ENCODE data around the gene MACROD2.

Gene MACROD2

GRCh38 chr20:14336686-14337085 is 341.4 kb downstream of the MACROD2 start:
- peak; percentile 58 for DNase-seq (ENCODE audit: low read depth)
- TF ChIP-seq, protein P1, sequence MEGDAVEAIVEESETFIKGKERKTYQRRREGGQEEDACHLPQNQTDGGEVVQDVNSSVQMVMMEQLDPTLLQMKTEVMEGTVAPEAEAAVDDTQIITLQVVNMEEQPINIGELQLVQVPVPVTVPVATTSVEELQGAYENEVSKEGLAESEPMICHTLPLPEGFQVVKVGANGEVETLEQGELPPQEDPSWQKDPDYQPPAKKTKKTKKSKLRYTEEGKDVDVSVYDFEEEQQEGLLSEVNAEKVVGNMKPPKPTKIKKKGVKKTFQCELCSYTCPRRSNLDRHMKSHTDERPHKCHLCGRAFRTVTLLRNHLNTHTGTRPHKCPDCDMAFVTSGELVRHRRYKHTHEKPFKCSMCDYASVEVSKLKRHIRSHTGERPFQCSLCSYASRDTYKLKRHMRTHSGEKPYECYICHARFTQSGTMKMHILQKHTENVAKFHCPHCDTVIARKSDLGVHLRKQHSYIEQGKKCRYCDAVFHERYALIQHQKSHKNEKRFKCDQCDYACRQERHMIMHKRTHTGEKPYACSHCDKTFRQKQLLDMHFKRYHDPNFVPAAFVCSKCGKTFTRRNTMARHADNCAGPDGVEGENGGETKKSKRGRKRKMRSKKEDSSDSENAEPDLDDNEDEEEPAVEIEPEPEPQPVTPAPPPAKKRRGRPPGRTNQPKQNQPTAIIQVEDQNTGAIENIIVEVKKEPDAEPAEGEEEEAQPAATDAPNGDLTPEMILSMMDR (conservative IDR thresholded peaks at IDR 0.05; ENCODE audit: low read depth, low read length): peak; percentile 13
- peak overlapping the region; percentile 67 for H3K4me3 ChIP-seq (ENCODE audit: low read depth, low read length)

GRCh38 chr20:14337400-14338171 is 342.3 kb downstream of the MACROD2 start, which contains the start of gene FLRT3:
FLRT3 (minus strand) TSS chr20:14337612; CDS start chr20:14327506, 10,106 bp downstream.
- DNase-seq (ENCODE audit: low read depth): peak; percentile 98
- peak within 1 kb of the TSS; percentile 67 for H3K4me3 ChIP-seq (ENCODE audit: low read depth, low read length)
- TF ChIP-seq, protein P1 (conservative IDR thresholded peaks at IDR 0.05; ENCODE audit: low read depth, low read length): peak; percentile 93

DNA sequence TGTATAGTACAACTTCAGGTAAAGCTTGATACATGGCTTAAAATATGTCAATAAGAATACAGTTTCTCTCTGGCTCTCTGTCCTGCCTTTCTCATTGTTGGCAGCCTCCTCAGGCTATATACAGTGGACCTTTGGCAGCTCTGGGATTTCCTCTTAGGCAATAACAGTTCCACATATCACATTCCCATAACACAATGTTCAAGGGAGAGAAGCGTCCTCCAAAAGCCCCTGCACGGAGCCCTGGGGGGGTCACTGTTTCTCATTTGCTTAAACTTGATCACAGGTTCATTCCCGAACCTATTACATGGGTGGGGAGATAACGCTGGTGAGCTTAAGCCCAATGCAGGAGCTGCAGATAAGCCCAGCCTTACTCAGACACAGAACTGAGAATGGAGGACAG is 346.5 kb downstream of the MACROD2 start:
- DNase-seq (ENCODE audit: low read depth): peak; percentile 73
- TF ChIP-seq, protein P1 (conservative IDR thresholded peaks at IDR 0.05; ENCODE audit: low read depth, low read length): no peak

GRCh38 chr20:14342918-14343317 is 347.6 kb downstream of the MACROD2 start:
- DNase-seq (ENCODE audit: low read depth): no peak
- no peak overlapping the region for H3K4me3 ChIP-seq (ENCODE audit: low read depth, low read length)
- TF ChIP-seq, protein P1 (conservative IDR thresholded peaks at IDR 0.05; ENCODE audit: low read depth, low read length): no peak

More for the DNA sequence above, 346.5 kb downstream of the MACROD2 start:
- no peak overlapping the region for H3K4me3 ChIP-seq (ENCODE audit: low read depth, low read length)

GRCh38 chr20:14343491-14344065 is 348.3 kb downstream of the MACROD2 start:
- no peak overlapping the region for H3K4me3 ChIP-seq (ENCODE audit: low read depth, low read length)
- DNase-seq (ENCODE audit: low read depth): no peak
- TF ChIP-seq, protein P1 (conservative IDR thresholded peaks at IDR 0.05; ENCODE audit: low read depth, low read length): no peak

- TF ChIP-seq, protein P1 (conservative IDR thresholded peaks at IDR 0.05; ENCODE audit: low read depth, low read length): no peak
- H3K4me3 ChIP-seq (ENCODE audit: low read depth, low read length): no peak overlapping the region
Observed at GRCh38 chr20:14344746-14345145, 349.4 kb downstream of the MACROD2 start.

More at GRCh38 chr20:14344746-14345145, 349.4 kb downstream of the MACROD2 start:
- no peak for DNase-seq (ENCODE audit: low read depth)
